Fibroblast of villous mesenchyme (primary cell): ENCODE measurements around the gene FKBP3. TPM values are rescaled to one million over a fixed set of nuclear protein-coding genes. Genes with fewer than 3 reads are reported as not detected.

Experiments used
- DNase-seq: peaks from one replicate; pipeline ENCODE4 v3.0.0-alpha.2; 2010; ENCODE audit warnings: low read depth
- H3K4me3 ChIP-seq: 2 replicates; pipeline ENCODE4 v1.5.1; 2011; ENCODE audit warnings: low read depth, mild to moderate bottlenecking, low read length
- CTCF ChIP-seq: IDR thresholded peaks from 2 replicates; pipeline ENCODE4 v1.5.1; 2012; ENCODE audit warnings: low read depth, mild to moderate bottlenecking, low read length; ENCODE audit not compliant: insufficient read depth
- total RNA-seq: library from RNA; depleted of rRNA; stranded (reverse); fragments of >200 nt; gene quantifications from 2 replicates; pipeline ENCODE4 v1.2.3, GENCODE V29; 2012

FKBP3 gene
- total RNA-seq, 1 donor: 30.7 TPM

- DNase-seq: no peak
- no peak overlapping the region for H3K4me3 ChIP-seq
- no peak for TF ChIP-seq CTCF
Observed at GRCh38 chr14:45078323-45078722, 56.0 kb downstream of the FKBP3 start.

- TF ChIP-seq CTCF: no peak
- H3K4me3 ChIP-seq: no peak overlapping the region
- no peak for DNase-seq
Observed at GRCh38 chr14:45073231-45073879, 60.9 kb downstream of the FKBP3 start.

- peak; percentile 64 for DNase-seq
- H3K4me3 ChIP-seq: no peak overlapping the region
- no peak for TF ChIP-seq CTCF
Observed at GRCh38 chr14:45072126-45072525, 62.2 kb downstream of the FKBP3 start.

DNA sequence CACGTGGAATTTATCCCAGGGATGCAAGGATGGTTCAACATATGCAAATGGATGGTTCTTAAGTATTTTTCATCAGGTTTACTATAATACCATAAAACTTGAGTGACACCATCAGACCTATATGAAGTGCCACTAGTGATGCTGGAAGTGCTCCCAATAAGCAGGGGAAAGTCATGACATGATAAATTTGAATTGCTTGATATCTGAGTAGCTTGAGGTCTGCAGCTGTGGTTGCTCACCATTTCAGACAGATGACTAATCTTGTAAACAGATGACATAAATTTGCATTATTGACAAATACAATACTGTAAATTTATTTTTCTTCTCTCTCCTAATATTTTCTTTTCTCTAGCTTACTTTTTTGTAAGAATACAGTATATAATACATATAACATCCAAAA is 64.1 kb downstream of the FKBP3 start:
- TF ChIP-seq CTCF: no peak
- H3K4me3 ChIP-seq: no peak overlapping the region
- peak; percentile 10 for DNase-seq

- TF ChIP-seq CTCF: no peak
- no peak for DNase-seq
Observed at GRCh38 chr14:45068396-45068795, 65.9 kb downstream of the FKBP3 start.

DNA sequence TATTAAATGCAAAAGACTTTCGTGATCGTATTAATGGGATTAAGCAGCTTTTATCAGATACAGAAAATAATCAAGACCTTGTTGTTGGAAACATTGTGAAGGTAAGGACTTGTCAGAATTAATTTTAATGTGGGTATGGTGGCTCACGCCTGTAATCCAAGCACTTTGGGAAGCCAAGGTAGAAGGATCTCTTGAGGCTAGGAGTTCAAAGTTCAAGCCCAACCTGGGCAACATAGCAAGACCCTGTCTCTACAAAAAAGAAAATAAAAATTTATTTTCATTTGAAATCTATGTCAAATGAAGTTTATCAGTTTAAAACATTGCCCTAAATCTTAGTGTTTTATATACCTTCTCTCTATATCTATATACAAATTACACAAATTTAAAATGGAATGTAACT is 67.6 kb downstream of the FKBP3 start:
- DNase-seq: no peak
- H3K4me3 ChIP-seq: no peak overlapping the region
- TF ChIP-seq CTCF: no peak

More at GRCh38 chr14:45068396-45068795, 65.9 kb downstream of the FKBP3 start:
- H3K4me3 ChIP-seq: no peak overlapping the region

- no peak overlapping the region for H3K4me3 ChIP-seq
- no peak for TF ChIP-seq CTCF
- peak; percentile 79 for DNase-seq
Observed at GRCh38 chr14:45065956-45066355, 68.3 kb downstream of the FKBP3 start.
